Measurements from ENCODE around the gene PRKACG.

DNA sequence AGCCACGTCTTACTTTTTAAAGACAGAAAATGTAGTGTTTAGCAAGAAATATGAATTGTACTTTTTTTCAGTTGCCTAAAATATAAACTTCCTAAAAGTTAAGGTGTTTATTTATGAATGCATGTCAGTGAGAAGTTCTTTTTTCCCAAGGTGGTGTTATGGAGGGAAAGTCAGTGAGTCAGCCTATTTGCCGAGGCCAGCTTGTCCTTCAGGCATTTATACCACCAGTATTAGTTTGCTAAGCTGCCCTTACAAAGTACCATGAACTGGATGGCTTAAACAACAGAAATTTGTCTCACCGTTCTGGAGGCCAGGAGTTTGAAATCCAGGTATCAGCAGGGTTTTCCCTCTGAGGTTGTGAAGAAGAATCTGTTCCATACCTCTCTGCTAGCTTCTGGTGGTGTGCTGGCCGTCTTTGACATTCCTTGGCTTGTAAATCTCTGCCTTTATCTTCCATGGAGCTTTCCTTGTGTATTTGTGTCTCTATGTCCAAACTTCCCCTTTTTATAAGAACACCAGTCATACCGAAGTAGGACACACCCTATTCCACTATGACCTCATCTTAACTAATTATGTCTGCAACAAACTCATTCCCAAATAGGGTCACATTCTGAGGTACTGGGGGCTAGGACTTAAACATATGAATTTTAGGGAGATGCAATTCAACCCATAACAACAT, 38.4 kb downstream of the PRKACG start:
- TF ChIP-seq, protein P1, sequence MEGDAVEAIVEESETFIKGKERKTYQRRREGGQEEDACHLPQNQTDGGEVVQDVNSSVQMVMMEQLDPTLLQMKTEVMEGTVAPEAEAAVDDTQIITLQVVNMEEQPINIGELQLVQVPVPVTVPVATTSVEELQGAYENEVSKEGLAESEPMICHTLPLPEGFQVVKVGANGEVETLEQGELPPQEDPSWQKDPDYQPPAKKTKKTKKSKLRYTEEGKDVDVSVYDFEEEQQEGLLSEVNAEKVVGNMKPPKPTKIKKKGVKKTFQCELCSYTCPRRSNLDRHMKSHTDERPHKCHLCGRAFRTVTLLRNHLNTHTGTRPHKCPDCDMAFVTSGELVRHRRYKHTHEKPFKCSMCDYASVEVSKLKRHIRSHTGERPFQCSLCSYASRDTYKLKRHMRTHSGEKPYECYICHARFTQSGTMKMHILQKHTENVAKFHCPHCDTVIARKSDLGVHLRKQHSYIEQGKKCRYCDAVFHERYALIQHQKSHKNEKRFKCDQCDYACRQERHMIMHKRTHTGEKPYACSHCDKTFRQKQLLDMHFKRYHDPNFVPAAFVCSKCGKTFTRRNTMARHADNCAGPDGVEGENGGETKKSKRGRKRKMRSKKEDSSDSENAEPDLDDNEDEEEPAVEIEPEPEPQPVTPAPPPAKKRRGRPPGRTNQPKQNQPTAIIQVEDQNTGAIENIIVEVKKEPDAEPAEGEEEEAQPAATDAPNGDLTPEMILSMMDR (IDR thresholded peaks at IDR 0.05; ENCODE audit: insufficient read depth, low read length, poor library complexity, severe bottlenecking), result no peak
- TF ChIP-seq EZH2phosphoT487 (conservative IDR thresholded peaks at IDR 0.05; ENCODE audit: low read length), result no peak
